Stimulated activated CD8-positive, alpha-beta memory T cell treated with anti-CD3 and anti-CD28 coated beads, Interleukin-7, amount 100 ng/mL, for 48 hours (primary cell): ENCODE results near the gene KIF26B.
"Not testable (repeated sequence)": the region's sequence is repeated elsewhere in the genome, so short reads cannot be mapped to it uniquely, and the experiment has no call there.

Experiments
- DNase-seq, 2 donors: peaks; one replicate each; pipeline ENCODE4 v3.0.0-alpha.2; 2020; ENCODE audit warnings: low read depth in 1 of 2; ENCODE audit errors: extremely low read depth in 1 of 2

KIF26B gene

DNA sequence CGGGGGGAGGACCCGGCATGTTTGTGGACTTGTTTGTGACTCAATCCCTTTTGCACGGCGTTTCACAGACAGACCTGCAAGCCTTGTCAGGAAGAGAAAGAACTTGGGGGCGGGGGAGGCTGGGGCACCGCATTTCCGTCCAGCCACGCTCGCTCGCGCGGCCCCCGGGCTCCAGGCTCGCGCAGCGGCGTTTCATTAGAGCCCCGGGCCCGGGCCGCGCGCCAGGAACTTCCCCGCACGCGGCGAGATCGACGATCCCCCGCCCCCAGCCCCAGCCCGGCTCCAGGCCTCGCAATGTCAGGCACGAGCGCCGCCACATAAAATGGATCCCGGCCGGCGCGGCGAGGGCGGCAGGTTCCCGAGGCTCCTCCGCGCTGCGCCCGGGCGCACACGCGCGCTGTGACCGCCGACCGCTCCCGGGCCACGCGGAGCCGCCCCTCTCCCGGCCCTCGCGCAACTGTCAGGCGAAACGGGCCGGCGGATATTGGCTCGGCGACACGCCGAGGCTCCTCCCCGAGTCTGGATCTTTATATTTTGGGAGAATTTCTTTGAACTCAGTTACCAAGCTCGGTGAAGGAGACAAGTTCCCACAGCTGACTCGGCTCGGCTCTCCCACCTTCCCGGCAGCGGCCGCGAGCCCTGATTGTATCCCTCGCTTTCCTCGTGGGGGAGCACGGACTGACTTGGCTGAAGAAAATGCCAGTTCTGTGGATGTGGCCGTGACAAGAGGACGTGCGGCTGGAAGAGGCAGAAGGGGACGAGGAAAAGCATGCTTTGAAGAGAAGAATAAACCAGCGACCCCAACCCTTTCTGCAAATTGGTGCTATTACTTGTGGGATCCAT is at the start of gene KIF26B:
TSS of gene KIF26B (plus strand) at position 557 of the 843 bp plus-strand sequence. CDS start 440 bp downstream, outside the sequence.
- DNase-seq: no peak

GRCh38 chr1:245105042-245105441 is 49.7 kb upstream of the KIF26B start:
- no peak for DNase-seq

GRCh38 chr1:245105815-245106410 is 48.9 kb upstream of the KIF26B start:
- DNase-seq: no peak

DNA sequence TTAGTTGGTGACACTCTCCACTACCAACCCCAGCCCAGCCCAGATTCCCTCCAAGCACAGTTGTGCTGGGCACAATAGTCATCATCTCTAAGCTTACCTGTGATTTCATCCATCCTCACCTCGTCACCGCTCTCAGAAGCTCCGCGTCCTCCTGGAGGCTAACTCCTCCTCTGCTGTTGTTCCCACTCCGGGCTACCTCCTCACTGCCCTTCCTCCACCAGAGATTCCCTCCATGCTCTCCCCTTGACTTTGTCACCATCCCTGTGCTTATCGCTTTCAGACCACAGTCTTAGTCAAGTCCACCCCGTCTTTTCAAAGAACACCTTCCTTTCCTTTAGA is 47.0 kb upstream of the KIF26B start:
- no peak for DNase-seq

- no peak for DNase-seq
Measured at GRCh38 chr1:245108246-245108645, 46.5 kb upstream of the KIF26B start.

GRCh38 chr1:245108909-245109308 is 45.9 kb upstream of the KIF26B start:
- no peak for DNase-seq

GRCh38 chr1:245110406-245110805 is 44.4 kb upstream of the KIF26B start:
- no peak for DNase-seq

GRCh38 chr1:245111073-245111472 is 43.7 kb upstream of the KIF26B start:
- DNase-seq: no peak

DNA sequence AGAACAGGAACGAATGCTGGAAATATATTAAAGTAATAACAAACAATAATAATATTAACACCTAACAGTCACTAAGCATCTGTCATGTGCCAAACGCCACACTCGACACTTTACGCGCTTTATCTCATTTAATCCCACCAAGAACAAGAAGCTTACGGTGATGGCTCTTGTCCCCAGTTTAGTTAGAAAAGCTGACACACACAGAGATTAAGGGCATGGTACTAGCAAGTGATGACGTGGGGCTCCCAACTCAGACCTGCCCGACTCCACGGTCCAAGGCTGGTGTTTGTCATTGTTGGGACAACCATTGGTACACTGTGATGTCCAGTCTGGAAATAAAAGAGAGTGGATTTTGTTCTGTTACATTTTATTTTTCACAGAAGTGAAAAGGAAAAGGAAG is 41.1 kb upstream of the KIF26B start:
- no peak for DNase-seq

DNA sequence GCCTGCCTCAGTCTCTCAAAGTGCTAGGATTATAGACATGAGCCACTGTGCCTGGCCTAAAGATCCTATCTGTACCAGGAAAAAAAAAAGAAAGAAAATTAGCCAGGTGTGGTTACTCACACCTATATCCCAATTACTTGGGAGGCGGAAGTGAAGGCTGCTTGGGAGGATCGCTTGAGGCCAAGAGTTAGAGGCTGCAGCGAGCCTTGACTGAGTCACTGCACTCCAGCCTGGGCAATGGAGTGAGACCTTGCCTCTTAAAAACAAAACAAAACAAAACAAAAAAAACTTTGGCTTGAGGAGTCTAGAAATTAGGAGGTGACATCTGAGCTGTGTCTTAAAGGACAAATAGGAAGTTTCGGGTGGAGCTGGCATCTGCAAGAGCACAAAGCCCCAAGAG is 38.7 kb upstream of the KIF26B start:
- DNase-seq: no peak

DNA sequence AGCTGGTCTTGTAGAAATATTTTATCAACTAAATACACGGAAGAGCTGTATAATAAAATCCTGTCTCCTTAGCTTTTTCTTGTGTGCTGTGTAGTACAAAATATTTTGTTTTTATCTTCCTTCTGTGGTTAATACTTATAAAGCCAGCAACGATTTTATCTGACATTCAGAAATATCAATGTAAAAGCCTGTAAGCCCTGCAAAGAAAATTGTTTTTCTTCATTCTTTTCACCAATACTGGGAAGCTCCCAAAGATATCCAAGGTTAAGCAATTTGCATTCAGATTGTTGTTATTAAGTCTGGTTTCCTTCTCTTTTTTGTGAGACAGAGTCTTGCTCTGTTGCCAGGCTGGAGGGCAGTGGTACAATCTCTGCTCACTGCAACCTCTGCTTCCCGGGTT is 38.0 kb upstream of the KIF26B start:
- DNase-seq: no peak

DNA sequence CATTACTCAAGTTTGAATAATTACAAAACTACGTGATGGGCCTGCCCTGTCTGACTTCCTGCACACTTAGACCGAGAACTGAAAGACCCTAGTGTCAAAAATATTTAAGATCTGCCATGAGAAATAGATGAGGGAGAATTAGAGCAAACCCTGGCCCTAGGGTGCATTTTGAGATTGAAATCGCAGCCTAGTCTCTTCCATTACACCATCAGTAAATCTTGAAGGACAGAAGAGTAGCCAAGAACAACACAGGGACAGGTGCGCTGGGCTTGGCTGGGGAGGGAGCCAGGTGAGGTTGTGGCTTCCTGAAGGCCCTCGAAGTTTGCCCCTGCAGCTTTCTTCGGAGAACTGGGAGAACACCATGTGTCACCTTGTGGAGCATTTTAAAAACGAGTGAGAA is 36.7 kb upstream of the KIF26B start:
- no peak for DNase-seq

- DNase-seq: no peak
Measured at GRCh38 chr1:245118806-245119205, 36.0 kb upstream of the KIF26B start.

- no peak for DNase-seq
Measured at GRCh38 chr1:245121523-245121922, 33.3 kb upstream of the KIF26B start.

GRCh38 chr1:245124241-245124640 is 30.5 kb upstream of the KIF26B start:
- no peak for DNase-seq

- no peak for DNase-seq
Measured at GRCh38 chr1:245124644-245125043, 30.1 kb upstream of the KIF26B start.

GRCh38 chr1:245126530-245126929 is 28.3 kb upstream of the KIF26B start:
- no peak for DNase-seq

GRCh38 chr1:245128381-245129101 is 26.2 kb upstream of the KIF26B start:
- no peak for DNase-seq

GRCh38 chr1:245129319-245130240 is 25.2 kb upstream of the KIF26B start:
- no peak for DNase-seq

GRCh38 chr1:245130281-245131025 is 24.3 kb upstream of the KIF26B start:
- not testable (repeated sequence) for DNase-seq
